ENCODE data around the gene NEBL. TPM values are rescaled to one million over a fixed set of nuclear protein-coding genes. Genes with fewer than 3 reads are reported as not detected.

NEBL gene
- total and polyA plus RNA-seq, 2 donors, result 2.0 to 28.4 TPM

DNA sequence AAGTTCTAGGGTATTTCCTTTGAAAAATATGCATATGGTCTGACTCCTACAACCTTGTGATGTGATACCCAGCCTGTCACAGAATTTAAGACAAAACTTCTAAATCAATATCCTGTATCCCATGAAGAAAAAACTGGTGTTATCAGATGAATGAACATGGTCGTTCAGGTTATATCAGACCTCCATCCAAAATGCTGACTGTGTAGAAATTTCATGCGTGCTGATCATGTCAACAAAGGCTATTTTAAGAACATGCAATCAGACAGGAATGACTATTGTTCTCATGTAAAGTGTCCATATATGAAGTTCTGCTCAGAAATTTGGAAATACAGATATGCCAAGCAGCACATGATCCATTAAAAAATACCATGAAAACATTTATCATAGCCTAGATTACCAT is 62.3 kb downstream of the NEBL start:
- no peak for DNase-seq (ENCODE audit: extremely low spot score)
- 40% methylated on average over 2 of the region's 2 CpGs for WGBS
- Histone ChIP-seq H3K36me3 (ENCODE audit: insufficient read depth) (peaks cover 2% of the 10 kb centered on the region), H3K27ac (ENCODE audit: low read depth) (no peak overlapping the region), H3K4me1 (ENCODE audit: insufficient read depth) (no peaks in the 10 kb centered on the region), H3K4me3 (ENCODE audit: low read depth, low read length) (no peak overlapping the region)

DNA sequence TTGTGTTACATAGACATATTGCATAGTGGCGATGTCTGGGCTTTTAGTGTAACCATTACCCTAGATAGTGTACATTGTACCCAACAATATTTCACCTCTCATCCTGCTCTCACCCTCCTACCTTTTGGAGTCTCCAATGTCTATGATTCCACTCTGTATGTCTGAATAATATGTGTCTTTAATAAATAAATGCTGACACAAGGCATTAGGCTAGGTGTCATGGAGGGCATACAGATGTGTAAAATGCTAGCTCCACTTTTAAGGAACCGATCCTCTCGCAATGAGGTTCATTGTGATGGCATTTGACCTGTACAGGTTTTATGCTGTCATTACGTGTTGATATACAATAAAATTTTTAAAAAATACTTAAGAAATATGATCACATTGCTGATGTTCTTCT is 74.3 kb downstream of the NEBL start:
- 91% methylated on average over 4 of the region's 4 CpGs for WGBS
- Histone ChIP-seq H3K4me3 (ENCODE audit: low read depth, low read length) (no peak overlapping the region), H3K27ac (ENCODE audit: low read depth) (no peak overlapping the region), H3K36me3 (ENCODE audit: insufficient read depth) (no peaks in the 10 kb centered on the region), H3K4me1 (ENCODE audit: insufficient read depth) (no peaks in the 10 kb centered on the region)
- no peak for DNase-seq (ENCODE audit: extremely low spot score)

DNA sequence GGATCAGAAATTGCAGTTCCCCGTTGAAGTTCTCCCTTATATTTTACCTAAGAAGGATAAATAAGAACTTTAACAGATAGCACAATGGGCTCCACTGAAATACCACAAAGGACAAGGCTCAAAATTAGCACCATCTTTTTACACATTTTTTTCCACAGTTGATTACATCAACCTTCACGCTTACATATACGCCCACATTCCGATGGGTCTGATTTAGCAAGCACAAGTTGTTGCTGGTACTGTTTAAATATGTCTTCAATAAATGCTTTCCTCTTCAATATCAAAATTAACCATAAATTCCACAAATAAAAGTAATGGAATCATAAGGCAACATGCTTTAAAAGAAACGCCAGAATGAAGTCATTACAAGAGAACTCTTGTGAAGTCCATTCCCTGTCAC is 79.5 kb downstream of the NEBL start:
- Histone ChIP-seq H3K4me3 (ENCODE audit: low read depth, low read length) (no peak overlapping the region), H3K36me3 (ENCODE audit: insufficient read depth) (no peaks in the 10 kb centered on the region)
- WGBS, result 90% methylated on average over 5 of the region's 5 CpGs

DNA sequence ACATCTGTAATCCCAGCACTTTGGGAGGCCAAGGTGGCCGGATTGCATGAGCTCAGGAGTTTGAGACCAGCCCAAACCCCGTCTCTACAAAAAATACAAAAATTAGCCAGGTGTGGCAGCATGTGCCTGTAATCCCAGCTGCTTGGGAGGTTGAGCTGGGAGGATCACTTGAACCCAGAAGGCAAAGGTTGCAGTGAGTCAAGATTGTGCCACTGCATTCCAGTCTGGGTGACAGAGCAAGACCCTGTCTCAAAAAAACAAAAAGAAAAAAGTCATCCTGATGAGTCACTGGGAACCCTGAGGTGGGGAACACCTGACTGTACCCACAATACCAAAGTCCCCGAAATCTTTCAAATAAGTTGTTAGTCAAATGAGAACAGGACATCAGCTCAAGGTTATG is 80.0 kb downstream of the NEBL start:
- Histone ChIP-seq H3K4me1 (ENCODE audit: insufficient read depth) (no peaks in the 10 kb centered on the region), H3K27ac (ENCODE audit: low read depth) (no peak overlapping the region), H3K4me3 (ENCODE audit: low read depth, low read length) (no peak overlapping the region), H3K36me3 (ENCODE audit: insufficient read depth) (no peaks in the 10 kb centered on the region)
- no peak for DNase-seq (ENCODE audit: extremely low spot score)
- 91% methylated on average over 3 of the region's 3 CpGs for WGBS

More for the DNA sequence above, 79.5 kb downstream of the NEBL start:
- no peak for DNase-seq (ENCODE audit: extremely low spot score)
- Histone ChIP-seq H3K27ac (ENCODE audit: low read depth) (no peak overlapping the region), H3K4me1 (ENCODE audit: insufficient read depth) (no peaks in the 10 kb centered on the region)

DNA sequence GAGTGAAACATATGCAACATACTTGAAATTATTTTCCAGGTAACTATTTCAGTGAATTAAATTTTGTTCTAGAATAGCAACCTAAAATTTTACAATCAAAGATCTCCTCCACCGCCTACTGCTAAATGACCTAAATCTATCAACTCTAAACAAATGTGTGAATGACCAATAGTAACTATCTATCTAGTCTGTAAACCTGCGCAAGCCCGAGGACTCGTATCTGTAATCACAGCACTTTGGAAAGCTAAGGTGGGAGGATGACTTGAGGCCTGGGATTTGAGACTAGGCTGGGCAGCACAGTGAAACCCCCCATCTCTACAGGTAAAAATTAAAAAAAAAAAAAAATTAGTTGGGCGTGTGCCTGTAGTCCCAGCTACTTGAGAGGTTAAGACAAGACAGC is 83.0 kb downstream of the NEBL start:
- no peaks in the 10 kb centered on the region for H3K36me3 ChIP-seq (ENCODE audit: insufficient read depth)
- DNase-seq (ENCODE audit: extremely low spot score), result no peak
- 93% methylated on average over 5 of the region's 5 CpGs for WGBS
- no peaks in the 10 kb centered on the region for H3K4me1 ChIP-seq (ENCODE audit: insufficient read depth)
- H3K4me3 ChIP-seq (ENCODE audit: low read depth, low read length), result no peak overlapping the region
- no peak overlapping the region for H3K27ac ChIP-seq (ENCODE audit: low read depth)

DNA sequence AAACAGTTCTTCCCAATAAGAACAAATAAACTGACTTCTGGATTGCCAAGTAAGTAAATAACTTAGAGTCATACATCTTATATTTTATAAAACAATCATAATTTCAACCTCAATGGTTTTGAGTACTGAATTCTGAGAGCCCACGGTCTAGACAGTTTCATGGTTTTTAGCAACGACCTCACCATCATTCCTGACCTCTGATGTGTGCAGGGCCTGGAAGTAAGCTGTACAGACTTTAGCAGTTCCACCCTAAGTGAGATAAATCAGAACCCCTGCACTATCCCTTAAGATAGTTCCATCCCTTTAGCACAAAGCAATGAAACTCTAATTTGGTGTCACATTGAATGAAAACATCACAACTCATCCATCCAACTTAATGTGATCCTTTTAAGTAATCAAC is 86.0 kb downstream of the NEBL start:
- Histone ChIP-seq H3K36me3 (ENCODE audit: insufficient read depth) (no peaks in the 10 kb centered on the region), H3K4me3 (ENCODE audit: low read depth, low read length) (no peak overlapping the region), H3K4me1 (ENCODE audit: insufficient read depth) (no peaks in the 10 kb centered on the region), H3K27ac (ENCODE audit: low read depth) (no peak overlapping the region)
- WGBS, result 49% methylated on average over 2 of the region's 2 CpGs
- DNase-seq (ENCODE audit: extremely low spot score), result no peak

DNA sequence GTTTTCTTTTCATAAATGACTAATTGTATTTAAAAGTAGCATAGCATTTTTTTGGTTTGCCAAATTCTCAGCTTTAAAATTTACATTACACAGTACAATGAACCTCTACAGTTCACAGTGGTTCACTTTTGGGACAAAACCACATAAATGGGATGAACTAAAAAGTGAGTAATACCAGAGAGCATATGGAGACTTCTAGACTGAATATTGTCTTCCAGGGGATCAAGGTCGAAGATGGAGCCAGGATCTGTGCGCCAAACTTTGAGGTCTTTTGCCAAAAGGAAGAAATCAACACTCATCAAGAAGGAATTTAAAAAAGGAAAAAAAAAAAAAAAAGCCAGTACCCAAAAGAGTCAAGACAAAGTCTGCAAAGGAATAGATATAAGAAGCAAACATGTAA is 87.5 kb downstream of the NEBL start:
- no peak for DNase-seq (ENCODE audit: extremely low spot score)
- H3K4me1 ChIP-seq (ENCODE audit: insufficient read depth), result no peaks in the 10 kb centered on the region
- 66% methylated on average over 2 of the region's 2 CpGs for WGBS
- no peaks in the 10 kb centered on the region for H3K36me3 ChIP-seq (ENCODE audit: insufficient read depth)
- H3K4me3 ChIP-seq (ENCODE audit: low read depth, low read length), result no peak overlapping the region
- H3K27ac ChIP-seq (ENCODE audit: low read depth), result no peak overlapping the region

DNA sequence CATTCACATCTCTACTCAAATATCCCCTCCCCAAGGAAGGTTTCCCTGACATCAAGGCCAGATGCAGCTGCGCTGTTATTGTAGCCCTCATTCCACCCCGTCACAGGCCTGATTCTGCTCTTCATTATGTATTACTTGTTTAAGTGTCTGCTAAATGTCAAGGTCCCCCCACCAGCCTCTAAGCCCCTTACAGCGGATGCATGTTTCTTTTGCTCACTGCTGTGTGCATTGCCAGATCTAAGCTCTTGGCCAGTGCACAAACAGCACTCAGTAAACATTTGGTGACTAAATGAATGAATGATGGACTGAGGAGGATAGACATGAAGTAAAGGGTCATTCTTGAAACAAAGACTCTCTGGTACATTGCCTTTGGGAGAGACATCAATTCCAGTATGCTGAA is 90.6 kb downstream of the NEBL start:
- 62% methylated on average over 3 of the region's 3 CpGs for WGBS
- Histone ChIP-seq H3K4me3 (ENCODE audit: low read depth, low read length) (no peak overlapping the region), H3K4me1 (ENCODE audit: insufficient read depth) (no peaks in the 10 kb centered on the region), H3K36me3 (ENCODE audit: insufficient read depth) (no peaks in the 10 kb centered on the region), H3K27ac (ENCODE audit: low read depth) (no peak overlapping the region)
- DNase-seq (ENCODE audit: extremely low spot score), result no peak

DNA sequence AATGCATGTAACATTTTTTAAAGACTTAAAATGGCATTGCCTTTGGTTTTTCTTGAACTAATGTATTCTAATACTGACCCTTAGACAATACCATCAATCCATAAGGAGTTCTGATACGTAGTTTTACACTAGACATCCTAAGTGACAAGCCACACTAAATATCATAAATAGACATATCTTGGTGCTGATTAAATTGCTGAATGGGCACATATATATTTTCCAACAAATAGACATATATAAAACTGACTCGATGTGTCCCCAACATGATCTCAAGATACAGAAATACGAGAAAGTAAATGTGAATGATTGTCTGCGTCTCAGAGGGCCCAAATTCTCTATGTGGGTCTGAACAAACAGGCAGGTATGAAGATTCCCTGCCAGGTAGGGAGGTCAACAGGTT is 99.8 kb downstream of the NEBL start:
- Histone ChIP-seq H3K4me1 (ENCODE audit: insufficient read depth) (no peaks in the 10 kb centered on the region), H3K36me3 (ENCODE audit: insufficient read depth) (no peaks in the 10 kb centered on the region), H3K27ac (ENCODE audit: low read depth) (no peak overlapping the region), H3K4me3 (ENCODE audit: low read depth, low read length) (no peak overlapping the region)
- WGBS, result 95% methylated on average over 4 of the region's 4 CpGs
- no peak for DNase-seq (ENCODE audit: extremely low spot score)

DNA sequence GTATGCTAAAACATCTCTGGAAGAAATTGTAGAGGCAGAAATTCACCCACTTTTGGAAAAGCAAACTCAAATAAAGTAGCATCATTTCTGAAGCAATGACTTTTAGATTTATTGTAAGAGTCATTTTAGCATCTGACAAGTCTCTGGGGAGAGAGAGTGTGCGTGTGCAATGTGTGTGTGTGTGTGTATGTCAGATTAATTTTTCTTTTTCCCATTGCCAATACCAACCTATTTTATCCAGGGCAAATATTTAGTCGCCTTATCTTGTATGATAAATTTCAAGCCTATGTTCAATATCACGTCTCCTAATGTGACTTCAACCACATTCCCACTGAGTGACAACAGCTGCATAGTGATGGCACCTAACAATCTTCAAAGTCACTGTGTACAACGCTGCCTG is 101.7 kb downstream of the NEBL start:
- WGBS, result 72% methylated on average over 4 of the region's 4 CpGs
- DNase-seq (ENCODE audit: extremely low spot score), result no peak
- Histone ChIP-seq H3K4me3 (ENCODE audit: low read depth, low read length) (no peak overlapping the region), H3K4me1 (ENCODE audit: insufficient read depth) (no peaks in the 10 kb centered on the region), H3K27ac (ENCODE audit: low read depth) (no peak overlapping the region), H3K36me3 (ENCODE audit: insufficient read depth) (no peaks in the 10 kb centered on the region)

DNA sequence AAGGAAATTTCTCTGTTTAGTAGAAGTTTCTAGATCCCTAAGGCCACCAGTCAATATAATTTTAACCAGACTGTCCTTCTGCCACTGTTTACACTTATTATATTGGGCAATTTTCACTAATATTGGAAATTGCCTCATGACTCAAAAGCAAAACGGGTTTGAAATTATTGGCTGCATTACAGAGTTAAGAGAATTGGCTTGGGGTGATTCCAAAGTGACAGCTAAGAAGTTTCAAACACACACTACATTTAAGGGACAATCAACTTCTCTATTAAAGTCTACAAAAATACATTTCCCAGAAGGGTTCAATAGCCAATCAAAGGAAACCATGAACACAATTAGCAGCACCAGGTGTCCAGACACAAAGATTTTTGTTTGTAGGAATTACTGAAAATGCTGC is 111.9 kb downstream of the NEBL start:
- no peak overlapping the region for H3K4me3 ChIP-seq (ENCODE audit: low read depth, low read length)
- no peak overlapping the region for H3K27ac ChIP-seq (ENCODE audit: low read depth)
- WGBS, result 65% methylated on average over 1 of the region's 1 CpG
- no peak for DNase-seq (ENCODE audit: extremely low spot score)
- no peaks in the 10 kb centered on the region for H3K4me1 ChIP-seq (ENCODE audit: insufficient read depth)
- no peaks in the 10 kb centered on the region for H3K36me3 ChIP-seq (ENCODE audit: insufficient read depth)

DNA sequence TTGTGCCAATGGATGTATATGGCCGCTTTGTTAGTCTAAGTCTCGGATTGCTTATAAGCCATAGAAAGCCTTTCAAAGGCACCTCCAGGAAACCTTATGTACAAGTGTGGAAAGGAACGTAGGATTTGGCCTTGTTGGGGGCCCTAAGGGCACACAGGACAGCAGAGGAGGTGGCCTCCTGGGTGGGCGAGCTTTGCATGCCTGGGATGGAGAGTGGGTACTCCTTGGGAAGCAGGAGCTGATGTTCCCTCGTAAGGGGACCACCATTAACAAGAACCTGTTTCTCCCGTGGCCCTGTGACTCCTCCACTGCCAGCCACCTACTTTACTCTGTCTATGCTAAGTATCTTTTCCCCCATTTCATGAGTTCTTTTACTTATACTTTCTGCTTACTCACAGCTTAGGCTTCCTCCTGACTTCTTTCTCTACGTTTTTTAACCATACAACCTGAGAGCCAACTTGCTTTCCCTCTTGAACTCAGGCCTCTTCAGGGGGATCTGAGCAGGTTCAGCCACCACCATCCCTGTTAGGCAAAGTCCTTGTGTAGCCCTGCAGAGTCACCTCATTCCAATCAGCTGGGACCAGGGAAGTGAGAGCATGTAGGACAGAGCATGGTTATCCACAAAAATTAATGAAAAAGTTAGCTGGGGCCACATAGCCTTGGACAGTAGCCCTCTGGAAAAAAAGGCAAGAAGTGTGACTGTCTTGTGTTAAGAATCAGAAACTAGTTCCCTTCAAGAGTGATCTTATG is 118.9 kb downstream of the NEBL start:
- Histone ChIP-seq H3K4me1 (ENCODE audit: insufficient read depth) (no peaks in the 10 kb centered on the region), H3K27ac (ENCODE audit: low read depth) (no peak overlapping the region), H3K4me3 (ENCODE audit: low read depth, low read length) (no peak overlapping the region), H3K36me3 (ENCODE audit: insufficient read depth) (no peaks in the 10 kb centered on the region)
- no peak for DNase-seq (ENCODE audit: extremely low spot score)
- WGBS, result 87% methylated on average over 7 of the region's 7 CpGs

DNA sequence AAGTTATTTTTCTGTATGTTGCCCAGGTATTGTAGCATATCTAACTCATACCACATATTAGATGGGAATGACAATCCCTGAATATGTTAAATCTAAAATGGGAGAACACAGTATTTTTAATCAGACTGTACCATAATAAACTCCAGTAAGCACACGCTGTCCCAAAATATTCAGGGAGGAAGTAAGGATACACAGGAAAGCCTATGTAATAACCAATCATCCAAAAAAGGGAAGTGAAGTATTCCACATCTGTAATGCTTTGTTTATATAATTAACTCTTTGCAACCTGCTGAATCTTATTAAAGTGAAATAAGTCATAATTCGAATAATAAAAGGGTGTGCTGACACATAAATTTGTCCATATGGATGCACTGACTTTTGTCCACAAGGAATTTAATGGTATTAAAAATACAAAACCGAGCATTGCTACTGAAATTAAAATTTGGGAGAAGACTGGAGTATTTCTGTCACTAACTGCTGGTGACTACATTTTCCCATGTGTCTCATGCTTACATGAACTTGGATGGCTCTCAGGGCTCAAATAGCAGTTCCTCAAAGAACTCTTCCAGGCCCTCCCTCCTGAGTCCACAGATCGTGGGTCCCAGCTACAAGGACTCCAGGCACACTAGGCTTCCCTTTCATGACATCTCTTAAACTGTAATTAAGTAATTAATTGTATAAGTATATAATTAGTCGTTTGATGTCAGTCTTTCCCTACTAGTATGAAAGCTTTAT is 120.6 kb downstream of the NEBL start:
- H3K27ac ChIP-seq (ENCODE audit: low read depth), result no peak overlapping the region
- no peaks in the 10 kb centered on the region for H3K36me3 ChIP-seq (ENCODE audit: insufficient read depth)
- H3K4me3 ChIP-seq (ENCODE audit: low read depth, low read length), result no peak overlapping the region
- no peaks in the 10 kb centered on the region for H3K4me1 ChIP-seq (ENCODE audit: insufficient read depth)
- no peak for DNase-seq (ENCODE audit: extremely low spot score)
- WGBS, result 67% methylated on average over 5 of the region's 5 CpGs

DNA sequence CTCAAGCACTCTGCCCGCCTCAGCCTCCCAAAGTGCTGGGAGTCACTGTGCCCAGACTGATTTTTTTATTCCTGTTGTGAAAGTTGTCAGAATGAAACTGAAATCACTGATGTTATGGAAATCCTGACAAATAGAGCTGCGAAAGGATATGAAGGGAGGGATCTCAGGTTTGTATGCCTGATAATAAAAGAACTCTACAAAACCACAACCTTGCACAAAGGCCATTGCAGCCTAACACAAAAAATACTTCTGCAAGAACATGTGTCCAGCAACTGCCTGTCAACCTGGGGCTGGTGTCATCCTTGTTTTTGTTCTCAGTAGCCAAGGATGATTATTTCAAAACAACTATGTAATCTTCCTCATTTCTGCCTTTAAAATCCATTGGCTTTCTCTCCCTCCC is 126.1 kb downstream of the NEBL start:
- WGBS, result 97% methylated on average over 2 of the region's 2 CpGs
- no peak for DNase-seq (ENCODE audit: extremely low spot score)

More for the DNA sequence above, 126.1 kb downstream of the NEBL start:
- Histone ChIP-seq H3K4me3 (ENCODE audit: low read depth, low read length) (no peak overlapping the region), H3K27ac (ENCODE audit: low read depth) (no peak overlapping the region), H3K4me1 (ENCODE audit: insufficient read depth) (no peaks in the 10 kb centered on the region), H3K36me3 (ENCODE audit: insufficient read depth) (no peaks in the 10 kb centered on the region)
